ENCODE measurements around the gene RASA1. TPM values are rescaled to one million over a fixed set of nuclear protein-coding genes. Genes with fewer than 3 reads are reported as not detected.

RASA1 gene
- total RNA-seq: 49.6 and 56.9 TPM in 2 replicates

DNA sequence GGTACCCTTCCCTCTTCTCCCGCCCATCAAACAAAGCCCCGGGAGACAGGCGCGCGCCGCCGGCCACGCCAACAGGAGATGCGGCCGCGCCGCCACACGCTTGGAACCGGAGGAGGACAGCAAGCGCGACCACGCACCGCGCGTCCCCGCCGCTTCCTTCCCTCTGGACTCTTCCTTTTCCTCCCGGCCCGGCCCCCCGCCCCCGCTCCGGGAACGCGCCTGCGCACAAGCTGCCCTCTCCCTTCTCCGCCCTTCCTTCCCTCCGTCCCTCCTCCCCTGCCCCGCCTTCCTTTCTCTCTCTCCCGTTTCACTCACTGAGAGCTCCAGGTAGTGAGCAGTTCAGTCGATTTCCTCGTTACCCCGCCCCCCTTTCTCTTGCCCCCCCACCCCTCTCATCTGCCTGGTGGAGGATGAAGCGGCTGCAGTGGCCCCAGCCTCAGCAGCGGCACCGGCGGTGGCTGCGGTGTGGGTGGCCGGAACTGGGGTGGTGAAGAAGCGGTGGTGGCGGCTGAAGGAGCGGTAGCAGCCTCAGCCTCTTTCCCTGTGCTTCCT, at the start of gene RASA1:
Gene RASA1, plus strand, starts transcription at position 310 of the 552 bp plus-strand sequence. CDS start 569 bp downstream, outside the sequence.

GRCh38 chr5:87412630-87413342, 145.1 kb downstream of the RASA1 start, which contains the start of gene CCNH:
CCNH (minus strand) TSS chr5:87412930; CDS start chr5:87412794, 136 bp downstream.

Other genes starting within 250 kb of the RASA1 start
- 48.0 and 90.0 TPM in 2 replicates for gene CCNH, start 145.0 kb downstream of the RASA1 start, total RNA-seq